ENCODE data around the gene CIRBP.

CIRBP gene

GRCh38 chr19:1230783-1231489 lies 38.2 kb upstream of the CIRBP start:
- no peak for DNase-seq (ENCODE audit: low read depth in 2 of 2)

GRCh38 chr19:1231729-1232637 lies 37.1 kb upstream of the CIRBP start:
- no peak for DNase-seq (ENCODE audit: low read depth in 2 of 2)

- DNase-seq (ENCODE audit: low read depth in 2 of 2), result no peak
These were observed 36.5 kb upstream of the CIRBP start for GRCh38 chr19:1232652-1233072.

- no peak for DNase-seq (ENCODE audit: low read depth in 2 of 2)
These were observed 35.9 kb upstream of the CIRBP start for GRCh38 chr19:1233115-1233667.

DNA sequence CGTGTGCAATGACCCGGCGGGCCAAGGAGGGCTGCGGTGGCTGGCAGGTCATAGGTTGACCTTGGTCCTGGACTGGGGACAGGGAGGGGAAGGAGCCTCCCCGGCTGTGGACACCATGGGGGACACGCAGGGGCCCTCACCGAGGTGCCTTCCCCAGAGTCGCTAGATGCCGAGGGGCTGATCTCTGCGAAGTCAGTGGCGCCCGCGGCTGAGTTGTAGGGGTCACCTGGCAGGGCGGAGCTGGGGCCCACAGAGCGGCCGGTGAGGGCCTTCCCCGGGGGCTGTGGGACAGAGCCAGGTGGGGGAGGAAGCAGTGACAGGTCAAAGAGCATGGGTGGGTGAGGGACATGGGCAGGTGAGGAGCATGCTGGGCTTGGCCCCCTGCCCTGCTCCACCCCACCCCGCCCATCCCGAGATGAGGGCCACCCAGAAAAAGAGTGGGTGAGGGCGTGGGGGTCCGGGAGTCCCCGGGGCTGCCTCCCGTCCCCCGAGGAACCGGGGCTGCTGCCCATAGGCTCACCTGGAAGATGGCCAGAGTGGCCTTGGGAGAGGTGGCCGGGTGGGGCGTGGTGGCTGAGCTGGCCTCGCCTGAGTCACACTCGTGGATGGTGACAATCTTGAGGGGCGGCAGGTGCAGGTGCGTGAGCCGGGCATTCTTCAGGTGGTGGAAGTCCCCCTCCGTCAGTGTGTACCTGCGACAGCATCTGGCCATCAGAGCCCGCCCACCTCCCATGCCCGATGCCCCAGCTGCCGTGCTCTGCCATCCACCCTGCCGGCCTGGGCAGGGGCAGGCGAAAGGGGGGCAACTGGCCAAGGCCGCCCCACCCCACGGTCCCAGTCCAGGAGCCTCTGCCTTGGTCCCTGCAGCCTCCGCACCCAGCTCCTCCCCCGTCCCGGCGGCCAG lies 34.8 kb upstream of the CIRBP start:
- DNase-seq (ENCODE audit: low read depth in 2 of 2), result no peak

GRCh38 chr19:1234955-1235380 lies 34.2 kb upstream of the CIRBP start:
- DNase-seq (ENCODE audit: low read depth in 2 of 2), result no peak

- DNase-seq (ENCODE audit: low read depth in 2 of 2), result no peak
These were observed 33.2 kb upstream of the CIRBP start for GRCh38 chr19:1235625-1236538.

DNA sequence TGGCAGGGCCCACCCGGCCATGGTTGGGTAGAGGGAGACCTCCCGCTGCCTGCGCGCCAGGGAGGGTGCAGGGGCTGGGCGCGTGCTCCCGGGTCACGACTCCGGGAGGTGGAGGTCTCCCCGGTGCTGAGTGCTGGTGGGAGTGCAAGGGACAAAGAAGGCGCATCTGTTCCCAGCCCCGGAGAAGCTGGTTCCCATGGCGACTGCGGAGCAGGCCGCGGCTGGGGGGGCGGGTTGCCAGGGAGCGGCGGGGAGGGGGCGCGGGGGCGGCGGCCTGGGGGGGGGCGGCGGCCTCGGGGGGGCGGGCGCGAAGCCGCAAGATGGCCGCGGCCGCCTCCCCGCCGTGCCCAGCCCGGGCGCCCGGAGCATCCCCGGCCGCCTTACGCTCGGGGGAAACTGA lies 32.6 kb upstream of the CIRBP start:
- DNase-seq (ENCODE audit: low read depth in 2 of 2), result no peak

- no peak for DNase-seq (ENCODE audit: low read depth in 2 of 2)
These were observed 32.0 kb upstream of the CIRBP start for GRCh38 chr19:1237027-1237659.

- DNase-seq (ENCODE audit: low read depth in 2 of 2), result no peak
These were observed 31.3 kb upstream of the CIRBP start, which contains the start of gene CBARP for GRCh38 chr19:1237754-1238368. CBARP (minus strand) TSS chr19:1238005; CDS start chr19:1236100, 1,905 bp downstream.

DNA sequence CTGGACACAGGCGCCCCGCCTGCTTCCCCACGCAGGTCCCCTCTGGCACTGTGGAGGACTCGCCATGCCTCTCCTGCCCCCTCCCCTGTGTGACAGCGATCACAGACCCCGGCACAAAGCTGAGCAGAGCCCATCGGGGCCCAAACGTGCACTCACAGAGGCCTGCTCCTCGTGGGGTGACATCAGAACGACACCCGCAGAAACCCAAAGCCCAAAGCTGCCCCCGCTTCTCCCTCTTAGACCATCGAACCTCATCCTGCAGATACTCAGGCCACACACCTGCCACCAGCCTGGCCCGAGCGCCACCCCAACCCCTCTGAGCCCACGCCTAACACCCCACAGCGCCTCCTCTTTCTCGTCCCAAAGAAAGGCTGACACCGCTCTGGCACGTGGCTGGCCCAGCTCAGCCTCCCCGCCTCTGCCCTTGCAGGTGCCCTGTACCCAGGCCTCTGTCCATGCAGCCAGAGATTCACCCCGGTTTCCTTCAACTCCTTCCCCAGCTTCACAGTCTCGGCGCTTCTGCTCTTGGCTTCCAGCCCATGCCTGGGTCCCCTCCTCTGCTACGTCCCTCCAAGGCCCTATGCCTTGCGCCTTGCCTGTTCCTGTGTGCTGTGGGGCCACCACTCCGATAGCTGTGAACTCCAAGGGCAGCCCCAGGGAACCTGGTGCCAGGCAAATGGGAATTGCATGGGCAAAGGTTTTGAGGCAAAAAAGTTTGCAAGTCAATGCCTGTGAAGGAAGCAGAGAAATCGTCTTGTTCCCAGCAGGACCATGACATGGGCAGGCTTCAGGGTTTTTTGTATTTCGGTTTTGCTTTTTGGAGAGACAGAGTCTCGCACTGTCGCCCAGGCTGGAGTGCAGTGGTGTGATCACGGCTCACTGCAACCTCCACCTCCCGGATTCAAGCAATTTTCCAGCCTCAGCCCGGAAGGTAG lies 30.5 kb upstream of the CIRBP start:
- no peak for DNase-seq (ENCODE audit: low read depth in 2 of 2)

DNA sequence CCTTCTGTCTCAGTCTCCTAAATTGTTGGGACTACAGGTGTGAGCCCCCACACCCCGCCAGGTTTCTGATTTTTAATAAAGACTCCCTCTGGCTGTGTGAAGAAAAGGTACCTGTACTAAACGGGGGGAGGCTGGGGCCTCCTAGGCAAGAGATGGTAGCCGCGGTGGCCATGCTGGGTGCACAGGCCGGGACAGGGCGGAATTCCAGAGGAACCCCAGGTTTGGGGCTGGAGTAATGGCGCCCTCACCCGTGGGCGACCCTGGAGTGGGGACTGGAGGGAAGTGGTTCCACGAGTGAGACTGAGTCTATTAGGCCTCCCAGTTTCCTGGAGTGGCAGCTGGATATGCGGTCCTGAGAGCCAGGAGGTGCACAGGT lies 29.7 kb upstream of the CIRBP start:
- DNase-seq (ENCODE audit: low read depth in 2 of 2), result no peak

GRCh38 chr19:1239796-1240737 lies 29.1 kb upstream of the CIRBP start:
- DNase-seq (ENCODE audit: low read depth in 2 of 2), result peak; percentile 75 to 79

DNA sequence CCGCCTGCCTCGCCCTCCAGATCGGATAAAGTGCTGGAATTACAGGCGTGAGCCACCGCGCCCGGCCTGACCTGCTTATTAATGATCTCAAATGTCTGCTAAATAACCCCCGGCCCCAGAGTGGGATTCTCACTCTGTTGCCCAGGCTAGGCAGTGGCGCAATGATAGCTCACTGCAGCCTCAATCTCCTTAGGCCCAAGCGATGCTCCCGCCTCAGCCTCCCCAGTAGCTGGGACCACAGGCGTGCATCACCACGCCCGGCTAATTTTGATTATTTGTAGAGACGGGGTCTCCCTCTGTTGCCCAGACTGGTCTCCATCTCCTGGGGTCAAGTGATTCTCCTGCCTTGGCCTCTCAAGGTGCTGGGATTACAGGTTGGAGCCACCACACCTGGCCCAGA lies 28.2 kb upstream of the CIRBP start:
- DNase-seq (ENCODE audit: low read depth in 2 of 2), result no peak

DNA sequence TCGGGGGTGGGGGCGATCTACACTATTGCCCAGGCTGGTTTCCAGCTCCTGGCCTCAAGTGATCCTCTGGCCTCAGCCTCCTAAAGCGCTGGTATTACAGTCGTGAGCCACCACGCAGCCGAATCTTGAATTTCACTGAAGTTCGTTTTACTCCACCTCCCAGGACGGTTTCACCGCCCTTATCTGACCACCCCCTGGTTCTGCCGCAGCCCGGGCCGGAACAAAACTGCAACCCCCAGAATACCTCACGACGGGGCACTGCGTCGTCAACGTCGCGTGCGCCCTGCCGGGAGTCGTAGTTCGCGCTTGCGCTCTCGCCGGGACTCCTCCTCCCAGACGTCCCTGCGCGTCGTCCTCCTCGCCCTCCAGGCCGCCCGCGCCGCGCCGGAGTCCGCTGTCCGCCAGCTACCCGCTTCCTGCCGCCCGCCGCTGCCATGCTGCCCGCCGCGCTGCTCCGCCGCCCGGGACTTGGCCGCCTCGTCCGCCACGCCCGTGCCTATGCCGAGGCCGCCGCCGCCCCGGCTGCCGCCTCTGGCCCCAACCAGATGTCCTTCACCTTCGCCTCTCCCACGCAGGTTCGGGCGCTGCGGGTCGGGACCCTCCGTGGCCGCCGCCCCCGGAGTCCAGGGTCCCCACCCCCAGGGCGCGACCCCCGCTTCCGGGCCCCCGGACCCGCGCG lies 27.6 kb upstream of the CIRBP start, which contains the start of gene ATP5F1D:
Gene ATP5F1D, plus strand, starts transcription at position 335 of the 679 bp plus-strand sequence. Its CDS starts 100 bp downstream, at position 435.
- peak; percentile 75 to 77 for DNase-seq (ENCODE audit: low read depth in 2 of 2)
